Fibroblast of pulmonary artery (primary cell): Measurements from ENCODE around the gene GDPD3.

Experiments used
- DNase-seq: peaks from one replicate; pipeline ENCODE4 v3.0.0-alpha.2; 2010; ENCODE audit warnings: low read depth
- H3K4me3 ChIP-seq: replicated peaks from 2 replicates; pipeline ENCODE4 v1.5.1; 2011; ENCODE audit warnings: low read depth, mild to moderate bottlenecking, control low read depth, low read length, moderate library complexity
- CTCF ChIP-seq: IDR thresholded peaks from 2 replicates; pipeline ENCODE4 v1.5.1; 2011; ENCODE audit warnings: mild to moderate bottlenecking, control low read depth, low read length, inconsistent platforms; ENCODE audit errors: missing control alignments

The GDPD3 gene

GRCh38 chr16:30124985-30125379, 11.6 kb upstream of the GDPD3 start:
- no peak for TF ChIP-seq CTCF
- no peak for DNase-seq
- no peak overlapping the region for H3K4me3 ChIP-seq

- DNase-seq = no peak
- TF ChIP-seq CTCF = no peak
- peak overlapping the region; percentile 85 for H3K4me3 ChIP-seq
Observed at GRCh38 chr16:30122604-30123160, 9.3 kb upstream of the GDPD3 start.

GRCh38 chr16:30121741-30122571, 8.6 kb upstream of the GDPD3 start:
- H3K4me3 ChIP-seq = peak overlapping the region; percentile 85
- TF ChIP-seq CTCF = no peak
- DNase-seq = peak; percentile 21

- no peak overlapping the region for H3K4me3 ChIP-seq
- TF ChIP-seq CTCF = no peak
- no peak for DNase-seq
Observed at GRCh38 chr16:30120340-30121105, 7.2 kb upstream of the GDPD3 start.

GRCh38 chr16:30119428-30119827, 6.1 kb upstream of the GDPD3 start:
- no peak for TF ChIP-seq CTCF
- H3K4me3 ChIP-seq = no peak overlapping the region
- peak; percentile 30 for DNase-seq

GRCh38 chr16:30117768-30118167, 4.4 kb upstream of the GDPD3 start:
- no peak for TF ChIP-seq CTCF
- H3K4me3 ChIP-seq = no peak overlapping the region
- no peak for DNase-seq
